NB4 (cell line): ENCODE results near the gene TMEM217.

Experiments used
- MAX ChIP-seq: IDR thresholded peaks from 2 replicates; pipeline ENCODE4 v1.6.1; 2011; ENCODE audit warnings: low read depth, low read length
- MYC ChIP-seq: IDR thresholded peaks from 2 replicates; pipeline ENCODE4 v1.6.1; 2011; ENCODE audit warnings: low read depth, low read length
- POLR2A ChIP-seq: IDR thresholded peaks from 2 replicates; pipeline ENCODE4 v1.6.1; 2011; ENCODE audit warnings: mild to moderate bottlenecking; ENCODE audit not compliant: insufficient read length; ENCODE audit errors: extremely low read depth
- TF ChIP-seq, protein P1 (sequence below): IDR thresholded peaks from one replicate; pipeline ENCODE4 v1.5.1; 2012; ENCODE audit warnings: low read depth, low read length

GRCh38 chr6:37222125-37222967 is 35.6 kb downstream of the TMEM217 start:
- TF ChIP-seq, protein P1, sequence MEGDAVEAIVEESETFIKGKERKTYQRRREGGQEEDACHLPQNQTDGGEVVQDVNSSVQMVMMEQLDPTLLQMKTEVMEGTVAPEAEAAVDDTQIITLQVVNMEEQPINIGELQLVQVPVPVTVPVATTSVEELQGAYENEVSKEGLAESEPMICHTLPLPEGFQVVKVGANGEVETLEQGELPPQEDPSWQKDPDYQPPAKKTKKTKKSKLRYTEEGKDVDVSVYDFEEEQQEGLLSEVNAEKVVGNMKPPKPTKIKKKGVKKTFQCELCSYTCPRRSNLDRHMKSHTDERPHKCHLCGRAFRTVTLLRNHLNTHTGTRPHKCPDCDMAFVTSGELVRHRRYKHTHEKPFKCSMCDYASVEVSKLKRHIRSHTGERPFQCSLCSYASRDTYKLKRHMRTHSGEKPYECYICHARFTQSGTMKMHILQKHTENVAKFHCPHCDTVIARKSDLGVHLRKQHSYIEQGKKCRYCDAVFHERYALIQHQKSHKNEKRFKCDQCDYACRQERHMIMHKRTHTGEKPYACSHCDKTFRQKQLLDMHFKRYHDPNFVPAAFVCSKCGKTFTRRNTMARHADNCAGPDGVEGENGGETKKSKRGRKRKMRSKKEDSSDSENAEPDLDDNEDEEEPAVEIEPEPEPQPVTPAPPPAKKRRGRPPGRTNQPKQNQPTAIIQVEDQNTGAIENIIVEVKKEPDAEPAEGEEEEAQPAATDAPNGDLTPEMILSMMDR, result no peak
- no peak for TF ChIP-seq POLR2A
- no peak for TF ChIP-seq MAX
- no peak for TF ChIP-seq MYC
